RWPE2 (cell line): Measurements from ENCODE around the gene PTPN23.

Source experiments
- ATAC-seq: fragments of 200-7000 bp; cut with Tn5 transposase; 3 replicates; pipeline ENCODE4 v1.9.1; 2021; ENCODE audit warnings: low read depth
- DNase-seq: peaks from one replicate; pipeline ENCODE4 v3.0.0-alpha.2; 2020; ENCODE audit warnings: low spot score
- H3K27ac ChIP-seq: fragments of 450-650 bp; 2 replicates; pipeline ENCODE4 v1.5.1; 2017; ENCODE audit warnings: mild to moderate bottlenecking; ENCODE audit not compliant: poor library complexity, severe bottlenecking
- H3K27me3 ChIP-seq: fragments of 250-450 bp; sonication (Bioruptor Pico); 2 replicates; pipeline ENCODE4 v1.5.1; 2021; ENCODE audit warnings: mild to moderate bottlenecking, moderate library complexity; ENCODE audit not compliant: insufficient read depth, poor library complexity, severe bottlenecking
- H3K36me3 ChIP-seq: fragments of 250-450 bp; sonication (Bioruptor Pico); 2 replicates; pipeline ENCODE4 v1.5.1; 2020; ENCODE audit warnings: low read depth, mild to moderate bottlenecking, moderate library complexity
- H3K4me1 ChIP-seq: fragments of 250-450 bp; sonication (Bioruptor Pico); 2 replicates; pipeline ENCODE4 v1.5.1; 2021; ENCODE audit warnings: mild to moderate bottlenecking, moderate library complexity; ENCODE audit not compliant: insufficient read depth, poor library complexity, severe bottlenecking
- H3K4me3 ChIP-seq: fragments of 250-450 bp; sonication (Bioruptor Pico); 2 replicates; pipeline ENCODE4 v1.5.1; 2021; ENCODE audit warnings: mild to moderate bottlenecking, moderate library complexity; ENCODE audit not compliant: severe bottlenecking
- H3K9me3 ChIP-seq: fragments of 250-450 bp; sonication (Bioruptor Pico); 2 replicates; pipeline ENCODE4 v1.5.1; 2021; ENCODE audit warnings: mild to moderate bottlenecking, moderate library complexity; ENCODE audit not compliant: severe bottlenecking
- CTCF ChIP-seq: fragments of 450-650 bp; IDR thresholded peaks from one replicate; pipeline ENCODE4 v1.5.1; 2017; ENCODE audit warnings: mild to moderate bottlenecking, moderate library complexity; ENCODE audit not compliant: poor library complexity, severe bottlenecking

Gene PTPN23

GRCh38 chr3:47370887-47371697, 9.7 kb upstream of the PTPN23 start:
- no peaks in the 10 kb centered on the region for H3K36me3 ChIP-seq
- H3K4me3 ChIP-seq: no peak overlapping the region
- ATAC-seq (peak; percentile 17; the same call in 1 of the 3 replicates), DNase-seq (no peak)
- no peaks in the 10 kb centered on the region for H3K4me1 ChIP-seq
- TF ChIP-seq CTCF: peak; percentile 59
- no peaks in the 10 kb centered on the region for H3K27me3 ChIP-seq
- no peak overlapping the region for H3K27ac ChIP-seq
- H3K9me3 ChIP-seq: no peaks in the 10 kb centered on the region

- Histone ChIP-seq H3K27ac (no peak overlapping the region), H3K27me3 (no peaks in the 10 kb centered on the region), H3K4me3 (no peak overlapping the region), H3K36me3 (no peaks in the 10 kb centered on the region), H3K4me1 (no peaks in the 10 kb centered on the region), H3K9me3 (no peaks in the 10 kb centered on the region)
- no peak for ATAC-seq
- TF ChIP-seq CTCF: no peak
- DNase-seq: no peak
These were observed 6.2 kb upstream of the PTPN23 start for GRCh38 chr3:47374587-47374986.

- no peak for ATAC-seq
- Histone ChIP-seq H3K27ac (no peak overlapping the region), H3K9me3 (no peaks in the 10 kb centered on the region), H3K4me3 (no peak overlapping the region), H3K27me3 (no peaks in the 10 kb centered on the region), H3K4me1 (no peaks in the 10 kb centered on the region), H3K36me3 (no peaks in the 10 kb centered on the region)
- DNase-seq: no peak
- no peak for TF ChIP-seq CTCF
These were observed 4.4 kb upstream of the PTPN23 start for GRCh38 chr3:47376393-47376792.

- no peaks in the 10 kb centered on the region for H3K9me3 ChIP-seq
- no peak for DNase-seq
- H3K27ac ChIP-seq: no peak overlapping the region
- no peak overlapping the region for H3K4me3 ChIP-seq
- no peaks in the 10 kb centered on the region for H3K27me3 ChIP-seq
- H3K4me1 ChIP-seq: no peaks in the 10 kb centered on the region
- no peak for TF ChIP-seq CTCF
- no peak for ATAC-seq
- no peaks in the 10 kb centered on the region for H3K36me3 ChIP-seq
These were observed 3.6 kb upstream of the PTPN23 start for GRCh38 chr3:47377186-47377585.

- TF ChIP-seq CTCF: no peak
- Histone ChIP-seq H3K36me3 (no peaks in the 10 kb centered on the region), H3K27ac (no peak overlapping the region), H3K4me1 (no peaks in the 10 kb centered on the region), H3K4me3 (no peak overlapping the region), H3K9me3 (no peaks in the 10 kb centered on the region), H3K27me3 (no peaks in the 10 kb centered on the region)
- ATAC-seq (no peak), DNase-seq (no peak)
These were observed 2.0 kb upstream of the PTPN23 start for GRCh38 chr3:47378869-47379268.
